GM19455 (cell line): ENCODE results near the gene MSI2.

Experiments
- ATAC-seq: cut with Tn5 transposase; IDR thresholded peaks from one replicate; pipeline ENCODE4 v1.9.1; 2021; ENCODE audit not compliant: unreplicated experiment

MSI2 gene

DNA sequence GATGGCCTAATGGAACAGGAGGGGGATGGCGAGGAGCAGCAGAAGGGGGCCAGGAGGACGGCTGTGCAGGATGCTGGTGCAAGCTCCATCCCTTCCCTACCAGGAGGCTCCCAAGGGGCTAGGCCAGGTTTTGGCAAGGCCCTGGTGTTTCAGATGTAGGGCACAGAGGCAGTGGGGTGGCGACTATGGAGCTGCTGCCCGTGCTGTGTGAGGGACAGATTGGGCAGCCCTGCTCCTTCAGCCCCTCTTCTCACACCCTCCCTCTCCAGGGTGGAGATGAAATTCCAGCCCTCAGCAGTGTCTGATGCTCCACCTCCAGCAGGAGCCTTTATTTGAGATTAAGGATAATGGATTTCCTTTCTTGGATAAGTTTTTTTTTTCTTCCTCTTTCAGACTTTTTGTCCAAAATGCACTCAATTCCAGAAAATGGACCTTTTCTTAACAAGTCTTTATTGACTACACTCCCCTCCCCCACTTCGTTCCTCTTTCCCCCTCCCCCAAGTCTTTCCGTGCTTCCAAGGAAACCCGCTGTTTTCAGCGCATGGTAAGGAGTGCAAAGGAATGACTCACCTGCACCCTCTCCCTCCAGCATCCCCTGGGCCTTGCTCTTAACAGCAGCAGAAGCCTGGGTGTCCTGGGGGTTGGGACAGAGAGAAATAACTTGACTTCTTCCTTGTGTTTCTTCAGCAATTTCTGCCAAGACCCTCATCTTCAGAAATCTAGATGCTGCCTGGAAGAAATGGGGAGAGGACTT, 393.6 kb downstream of the MSI2 start:
- no peak for ATAC-seq

DNA sequence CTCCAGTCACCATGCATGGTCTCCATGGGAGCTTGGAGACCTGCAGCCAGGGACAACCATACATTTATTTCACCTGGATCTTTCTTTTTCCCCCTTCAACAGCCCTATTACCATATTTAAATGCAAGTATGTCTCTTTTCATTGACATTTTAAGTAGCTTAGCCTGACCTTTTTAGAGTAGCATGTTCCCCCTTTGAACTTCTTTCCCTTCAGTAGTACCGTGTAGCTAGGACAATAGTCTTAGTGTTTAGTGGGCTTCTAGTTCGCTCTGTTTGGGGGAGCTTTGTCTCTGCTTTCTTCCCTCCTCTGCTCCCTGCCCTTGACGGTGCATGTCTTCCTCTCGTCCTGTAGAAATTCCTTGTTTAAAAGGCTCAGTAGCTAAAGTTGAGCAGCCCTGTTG, 394.2 kb downstream of the MSI2 start:
- ATAC-seq = no peak

DNA sequence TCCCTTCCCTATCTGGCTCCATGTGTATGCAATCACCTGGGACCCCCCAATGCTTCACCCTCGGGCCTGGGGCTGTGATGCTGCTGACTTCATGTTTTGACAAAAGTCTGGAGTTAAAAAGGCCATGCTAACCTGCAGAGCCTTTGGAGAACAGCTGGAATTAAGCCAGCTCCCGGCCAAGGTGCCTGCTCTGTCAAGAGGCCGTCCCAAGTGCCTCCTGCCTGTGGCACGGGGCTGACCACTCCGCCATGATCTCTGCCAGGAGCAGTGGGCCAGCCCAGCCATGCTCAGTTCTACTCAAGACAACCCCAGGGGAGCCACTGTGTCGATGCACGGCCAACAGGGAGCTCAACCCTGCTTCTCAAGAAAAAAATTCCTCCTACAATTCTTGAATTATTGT, 395.1 kb downstream of the MSI2 start:
- ATAC-seq = no peak

DNA sequence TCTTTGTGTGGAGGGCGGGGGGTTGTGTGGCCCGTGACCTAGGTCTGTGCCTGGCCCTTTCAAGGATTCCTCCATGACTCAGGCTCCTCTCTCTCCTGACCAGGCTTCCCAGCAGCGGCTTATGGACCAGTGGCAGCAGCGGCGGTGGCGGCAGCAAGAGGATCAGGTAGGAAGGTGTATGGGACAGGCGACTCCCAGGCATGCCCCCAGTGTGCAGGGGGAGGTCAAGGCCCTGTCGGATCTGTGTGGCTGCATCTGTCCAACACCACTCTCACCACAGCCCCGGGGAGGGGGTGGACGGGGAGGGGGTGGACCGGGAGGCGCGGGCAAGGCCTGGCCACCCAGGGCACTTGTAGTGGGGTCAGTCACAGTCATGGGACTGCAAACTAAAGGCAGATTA, 395.7 kb downstream of the MSI2 start:
- ATAC-seq = no peak

DNA sequence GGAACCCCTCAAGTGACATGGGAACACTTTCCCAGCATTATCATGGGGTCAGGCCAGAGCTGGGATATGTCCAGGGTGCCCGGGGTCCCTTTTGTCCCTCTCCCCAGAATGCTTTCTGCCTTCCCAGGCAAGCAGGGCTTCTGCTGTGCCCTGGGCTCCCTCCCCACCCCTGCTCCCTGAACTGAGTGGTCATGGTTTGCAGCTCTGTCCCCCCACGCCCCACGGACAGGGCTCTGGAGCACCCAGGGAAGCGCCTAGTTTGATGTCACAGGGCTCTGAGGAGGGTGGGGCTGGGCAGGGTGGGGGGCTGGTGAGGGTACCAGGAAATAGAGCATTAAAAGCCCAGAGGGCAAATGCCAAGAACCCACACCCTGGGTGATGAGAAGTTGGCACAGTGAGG, 396.5 kb downstream of the MSI2 start:
- ATAC-seq = no peak

DNA sequence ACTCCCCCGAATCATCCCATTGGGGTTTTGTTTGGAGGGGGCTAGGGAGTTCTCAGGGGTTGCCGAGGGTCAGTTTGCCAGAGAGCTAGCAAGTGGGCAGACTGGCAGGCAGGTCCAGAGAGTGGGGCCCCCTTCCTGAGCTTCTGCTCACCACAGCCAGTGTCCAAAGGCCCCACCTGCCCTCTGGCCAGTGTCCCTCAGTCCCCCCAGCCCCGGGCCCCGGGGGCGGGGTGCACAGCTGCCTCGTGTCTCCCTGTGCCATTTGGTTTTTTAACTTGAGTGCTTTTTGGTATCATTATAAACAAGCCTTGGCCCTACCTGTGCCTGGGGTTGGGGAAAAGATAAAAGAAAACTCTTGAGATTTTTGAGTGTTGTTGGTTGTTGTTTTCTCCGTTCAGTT, 397.0 kb downstream of the MSI2 start:
- ATAC-seq = no peak

DNA sequence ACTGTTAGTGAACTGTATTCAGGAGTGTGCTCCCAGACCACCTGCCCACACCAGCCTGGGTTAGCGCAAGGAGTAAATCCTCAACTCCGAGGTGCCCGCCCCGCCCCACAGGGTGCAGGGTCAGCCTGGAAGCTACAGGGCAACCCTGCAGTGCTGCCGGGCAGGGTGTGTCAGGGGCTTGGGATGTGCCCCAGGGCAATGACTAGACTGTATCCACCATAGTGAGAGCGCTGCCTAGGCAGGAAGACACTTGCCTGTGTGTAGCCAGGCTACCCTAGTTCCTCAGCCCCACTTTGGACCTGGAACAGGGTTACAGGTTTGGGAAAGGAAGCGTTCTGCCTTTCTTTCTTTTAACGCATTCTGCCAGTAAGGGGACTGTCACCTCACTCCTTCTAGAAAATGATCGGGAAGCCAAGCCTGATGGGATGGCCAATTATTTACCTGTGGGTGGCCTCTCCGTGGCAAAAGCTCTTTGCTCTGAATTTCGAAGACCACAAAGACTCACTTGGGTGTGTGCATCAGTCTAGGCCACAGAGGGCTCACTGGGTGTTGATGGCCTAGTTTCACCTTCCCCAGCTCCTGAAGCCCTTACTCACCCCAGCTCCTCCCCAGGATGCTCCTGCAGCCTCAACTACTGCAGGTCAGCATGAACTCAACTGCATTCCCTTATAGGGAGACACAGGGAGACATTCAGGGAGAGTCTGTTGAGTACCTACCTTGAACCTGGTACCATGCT, 397.9 kb downstream of the MSI2 start:
- ATAC-seq = no peak

DNA sequence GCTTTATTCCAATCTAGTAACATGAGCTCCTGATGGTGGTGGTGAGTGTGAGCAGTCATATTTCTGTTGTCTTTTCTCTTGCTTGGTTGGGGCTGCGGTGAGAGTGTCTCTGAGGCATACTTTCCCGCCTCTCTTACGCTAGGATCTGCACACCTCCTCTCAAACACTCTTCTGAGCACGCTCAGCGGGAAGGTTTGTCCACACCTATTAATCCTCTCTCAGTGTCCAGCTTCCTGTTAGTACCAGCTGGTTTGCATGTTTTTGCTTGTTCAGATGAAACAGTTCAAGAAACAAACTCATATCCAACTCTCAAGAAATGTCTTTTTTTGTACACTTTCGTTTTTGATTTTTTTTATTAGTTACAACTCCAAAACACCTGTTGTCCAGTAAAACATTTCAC, 399.2 kb downstream of the MSI2 start:
- ATAC-seq = no peak

DNA sequence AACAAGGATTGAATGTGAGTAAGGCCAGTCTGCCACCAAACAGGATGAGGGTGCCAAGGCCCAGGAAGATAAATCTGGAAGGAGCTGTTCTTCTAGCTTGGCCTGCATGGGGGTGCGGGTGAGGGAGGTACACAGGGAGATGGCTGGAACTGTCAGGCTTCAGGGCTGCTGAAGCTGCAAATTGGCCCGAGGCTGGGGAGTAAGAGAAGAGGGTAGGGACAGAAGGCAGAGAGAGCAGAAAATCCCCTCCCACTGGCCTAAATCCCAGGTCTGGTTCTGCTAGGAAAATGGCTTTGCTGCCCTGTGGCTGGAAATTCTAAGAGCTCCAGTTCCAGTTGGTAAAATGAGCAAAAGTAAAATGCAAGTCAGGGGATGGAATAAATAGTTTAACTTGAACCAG, 400.9 kb downstream of the MSI2 start:
- no peak for ATAC-seq

DNA sequence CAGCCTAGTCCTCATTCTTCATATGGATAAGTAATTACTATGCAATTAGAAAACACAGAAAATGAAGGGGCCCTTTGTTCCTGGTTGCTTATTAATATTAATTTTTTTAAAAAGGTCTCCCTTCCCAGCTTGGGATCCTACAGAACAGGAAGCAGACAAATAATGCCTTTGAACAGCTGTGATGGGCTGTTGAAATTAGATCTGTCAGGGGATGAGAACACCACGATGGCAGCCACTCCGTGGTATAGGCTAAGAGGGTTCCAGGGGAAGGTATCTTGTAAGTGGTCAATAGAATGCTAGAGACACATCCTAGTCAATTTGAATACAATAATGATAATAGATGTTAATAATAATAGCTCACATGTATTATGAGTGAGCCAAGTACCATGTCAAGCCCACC, 405.7 kb downstream of the MSI2 start:
- ATAC-seq = no peak

- ATAC-seq = no peak
Measured at GRCh38 chr17:57662644-57663308, 406.5 kb downstream of the MSI2 start.

DNA sequence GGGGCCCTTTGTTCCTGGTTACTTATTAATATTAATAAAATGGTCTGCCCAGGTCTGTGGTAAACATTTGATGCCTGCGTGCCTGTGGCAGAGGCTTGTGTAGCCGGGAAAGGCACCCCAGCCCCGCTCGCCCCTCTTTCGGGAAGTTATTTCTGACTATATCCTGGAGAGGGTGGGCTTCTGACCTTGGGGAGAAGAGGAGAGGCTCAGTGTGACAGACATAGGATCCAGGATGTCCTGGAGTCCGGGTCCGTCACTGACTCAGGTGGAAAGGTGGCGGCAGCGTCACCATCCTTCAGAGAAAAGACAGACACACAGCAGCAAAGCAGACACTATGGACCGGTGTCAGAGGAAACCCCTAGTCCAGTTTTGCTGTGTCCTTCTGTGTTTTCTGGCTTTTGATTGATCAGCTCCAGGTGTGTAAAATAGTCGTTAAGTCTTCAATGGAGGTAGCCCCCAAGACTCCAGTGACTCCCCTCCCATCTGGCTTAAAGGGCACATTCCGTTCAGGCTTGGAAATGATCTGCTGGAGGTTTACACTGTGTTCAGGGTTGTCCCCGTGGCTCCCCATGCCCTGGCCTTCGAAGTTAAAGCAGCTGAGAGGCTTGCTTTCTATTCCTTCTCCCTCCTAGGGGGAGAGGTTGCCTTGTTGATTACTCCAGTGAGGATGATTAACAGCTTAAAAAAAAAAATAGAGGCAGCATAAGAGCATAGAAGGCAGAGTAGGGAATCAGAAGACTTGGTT, 407.2 kb downstream of the MSI2 start:
- ATAC-seq = no peak

DNA sequence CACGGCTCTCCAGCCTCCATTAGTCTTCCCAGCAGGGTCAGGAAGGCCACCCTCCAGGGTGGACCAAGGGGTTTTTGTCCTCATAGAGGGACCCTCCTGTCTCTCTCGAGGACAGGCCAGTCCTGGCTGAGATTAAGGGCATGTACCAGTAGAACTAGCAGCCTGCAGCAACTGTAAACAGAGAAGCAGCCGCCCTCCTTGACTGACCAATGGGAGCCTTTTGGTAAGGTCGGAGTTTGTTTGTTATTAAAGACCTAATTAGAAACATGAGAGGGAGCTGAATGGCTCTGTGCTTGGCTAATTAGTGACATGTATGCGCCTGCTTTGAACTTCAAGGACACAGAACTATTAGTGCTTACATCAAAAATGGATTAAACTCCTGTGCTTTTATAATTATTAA, 408.8 kb downstream of the MSI2 start:
- no peak for ATAC-seq

- ATAC-seq = no peak
Measured at GRCh38 chr17:57665696-57666095, 409.4 kb downstream of the MSI2 start.

- no peak for ATAC-seq
Measured at GRCh38 chr17:57666201-57666870, 410.0 kb downstream of the MSI2 start.

- ATAC-seq = no peak
Measured at GRCh38 chr17:57666946-57667345, 410.6 kb downstream of the MSI2 start.

GRCh38 chr17:57667461-57667923, 411.2 kb downstream of the MSI2 start:
- ATAC-seq = no peak

- ATAC-seq = no peak
Measured at GRCh38 chr17:57668332-57668731, 412.0 kb downstream of the MSI2 start.

DNA sequence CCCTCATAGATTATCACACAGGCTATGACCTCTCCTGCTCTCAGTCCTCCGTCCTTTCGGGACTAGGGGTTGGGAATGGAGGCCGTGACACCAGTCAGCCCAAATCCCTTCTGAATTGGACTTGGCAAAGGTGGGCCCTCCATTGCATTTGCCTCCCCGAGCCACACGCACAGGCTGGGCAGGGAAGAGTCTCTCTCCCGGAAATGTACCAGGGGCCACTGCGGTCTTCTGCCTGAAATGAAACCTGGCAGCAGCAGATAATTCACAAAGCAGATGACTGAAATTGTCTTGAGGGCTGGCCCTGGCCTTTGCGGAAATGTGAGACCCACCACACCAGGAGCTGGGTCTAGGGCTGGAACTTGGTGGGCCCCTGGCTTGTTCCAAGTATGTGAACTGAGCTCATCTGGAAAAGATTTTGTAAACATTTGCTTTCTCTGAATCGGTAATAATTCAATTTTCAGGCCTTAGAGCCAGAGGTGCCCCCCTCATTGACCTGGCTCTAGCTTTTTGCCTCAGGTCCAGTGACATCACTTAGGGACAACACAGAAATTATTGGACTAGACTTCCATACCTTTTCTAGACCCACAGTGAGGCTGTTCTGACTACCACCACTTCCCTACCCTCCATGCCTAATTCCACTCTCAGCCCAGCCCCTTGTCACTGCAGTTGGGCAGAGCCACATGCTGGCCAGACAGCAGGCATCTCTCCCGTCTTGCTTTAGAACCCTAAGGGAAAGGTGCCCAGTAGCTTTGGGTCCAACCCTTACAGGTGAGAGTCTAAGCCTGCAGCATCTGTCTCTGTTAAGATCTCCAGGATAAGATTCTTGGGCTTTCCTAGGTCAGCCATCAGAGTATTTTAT, 413.6 kb downstream of the MSI2 start:
- no peak for ATAC-seq
